GM19397 (cell line): Measurements from ENCODE around the gene FBXO11.

Experiments
- ATAC-seq: cut with Tn5 transposase; IDR thresholded peaks from one replicate; pipeline ENCODE4 v1.9.1; 2021; ENCODE audit warnings: mild to moderate bottlenecking, moderate library complexity; ENCODE audit not compliant: unreplicated experiment

The FBXO11 gene

GRCh38 chr2:47741637-47742036 is 164.7 kb downstream of the FBXO11 start:
- ATAC-seq = no peak

- no peak for ATAC-seq
Measured at GRCh38 chr2:47741101-47741500, 165.2 kb downstream of the FBXO11 start.
